Activated B cell treated with CpG ODN at 0.5 μM for 24 hours (primary cell): Measurements from ENCODE around the gene COLEC11. TPM values are rescaled to one million over a fixed set of nuclear protein-coding genes. Genes with fewer than 3 reads are reported as not detected.
"Not testable (repeated sequence)": the region's sequence is repeated elsewhere in the genome, so short reads cannot be mapped to it uniquely, and the experiment has no call there.

Experiments
- ATAC-seq: fragments of 200-7000 bp; cut with Tn5 transposase; one replicate; pipeline ENCODE4 v1.10.0; 2021; ENCODE audit warnings: low read depth, mild to moderate bottlenecking, moderate library complexity
- CTCF ChIA-PET: fragments of 350-600 bp; sonication (Branson Sonifier 250); formaldehyde crosslinking; loops from one replicate; lab custom pipeline; 2021; ENCODE audit warnings: antibody characterized with exemption; lab: Charles Lee
- POLR2A ChIA-PET: fragments of 350-600 bp; sonication (Branson Sonifier 250); formaldehyde crosslinking; loops from one replicate; lab custom pipeline; 2021; ENCODE audit warnings: antibody characterized with exemption; lab: Charles Lee
- DNase-seq: peaks from one replicate; pipeline ENCODE4 v3.0.0; 2022
- H3K27ac Mint-ChIP-seq: one replicate; pipeline ENCODE4 v1.8.0; 2020; ENCODE audit warnings: mixed read lengths
- H3K27me3 Mint-ChIP-seq: one replicate; pipeline ENCODE4 v1.8.0; 2021; ENCODE audit warnings: mixed read lengths
- H3K36me3 Mint-ChIP-seq: one replicate; pipeline ENCODE4 v1.8.0; 2021; ENCODE audit warnings: low read depth, mixed read lengths
- H3K4me1 Mint-ChIP-seq: one replicate; pipeline ENCODE4 v1.8.0; 2021; ENCODE audit warnings: mixed read lengths
- H3K4me3 Mint-ChIP-seq: one replicate; pipeline ENCODE4 v1.8.0; 2020; ENCODE audit warnings: mild to moderate bottlenecking, mixed read lengths
- H3K9me3 Mint-ChIP-seq: one replicate; pipeline ENCODE4 v1.8.0; 2020; ENCODE audit warnings: mixed read lengths
- intact Hi-C: fragments of 100-400 bp; cut with micrococcal nuclease; formaldehyde crosslinking; loops from one replicate; pipeline ENCODE4 v1.15.1; 2024
- total RNA-seq: library from RNA; stranded (reverse); gene quantifications from 2 replicates; pipeline ENCODE4 v1.2.3, GENCODE V29; 2022
- TF ChIP-seq, protein P1 (sequence below): fragments of 200-600 bp; IDR thresholded peaks from one replicate; pipeline ENCODE4 v1.8.0; 2022; ENCODE audit warnings: antibody characterized with exemption, mild to moderate bottlenecking

The COLEC11 gene
- total RNA-seq, 1 donor from 2014 or later = not detected

DNA sequence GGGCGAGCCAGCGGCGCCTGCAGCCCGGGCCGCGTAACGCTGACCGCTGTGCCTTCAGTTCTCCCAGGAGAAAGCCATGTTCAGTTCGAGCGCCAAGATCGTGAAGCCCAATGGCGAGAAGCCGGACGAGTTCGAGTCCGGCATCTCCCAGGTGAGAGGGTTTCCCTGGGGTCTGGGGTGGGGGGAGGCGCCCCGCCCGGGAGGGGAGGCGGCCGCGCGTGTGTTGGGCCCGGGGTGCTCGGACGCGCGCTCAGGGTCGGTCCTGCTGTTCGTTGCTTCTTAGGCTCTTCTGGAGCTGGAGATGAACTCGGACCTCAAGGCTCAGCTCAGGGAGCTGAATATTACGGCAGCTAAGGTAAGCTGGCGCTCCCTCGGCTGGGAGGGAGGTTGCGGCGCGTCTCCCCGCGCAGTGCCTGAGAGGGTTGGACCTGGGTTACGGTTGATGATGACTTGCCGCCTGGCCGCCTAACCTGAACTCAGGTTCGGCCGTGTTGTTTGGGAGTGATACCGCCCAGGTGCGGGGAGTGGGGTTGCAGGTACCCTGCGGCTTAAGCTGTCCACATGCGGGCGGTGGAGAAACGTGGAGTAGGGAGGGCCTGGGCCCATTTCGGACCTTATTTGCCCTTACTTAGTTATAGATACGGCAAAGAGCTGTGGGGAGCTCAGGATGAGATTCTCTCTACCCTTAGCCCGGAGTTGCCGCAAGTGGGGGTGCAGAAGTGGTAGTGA, 19.2 kb upstream of the COLEC11 start:
- ChIA-PET CTCF (interaction anchor here (1.3 kb wide), 1 partner anchor 17 kb away, joined by 3 read pairs; no protein-coding TSS in a partner anchor), POLR2A (interaction anchor here (0.6 to 5.4 kb wide), 12 partner anchors 9 to 198 kb away, joined by 3 to 128 read pairs (median 6); partner anchors contain the start of genes ADI1, EIPR1 and RNASEH1)
- Mint-ChIP-seq H3K4me3 (peak overlapping the region; percentile 91), H3K9me3 (no peaks in the 10 kb centered on the region), H3K27ac (peak overlapping the region; percentile 91), H3K4me1 (peaks cover 45% of the 10 kb centered on the region), H3K36me3 (peaks cover 54% of the 10 kb centered on the region), H3K27me3 (no peaks in the 10 kb centered on the region)
- DNase-seq (no peak), ATAC-seq (peak; percentile 43)
- intact Hi-C loops = loop anchor here (1.0 kb wide), 5 partner anchors 12 to 198 kb away; partner anchors contain the start of genes ADI1, EIPR1 and RNASEH1
- TF ChIP-seq, protein P1, sequence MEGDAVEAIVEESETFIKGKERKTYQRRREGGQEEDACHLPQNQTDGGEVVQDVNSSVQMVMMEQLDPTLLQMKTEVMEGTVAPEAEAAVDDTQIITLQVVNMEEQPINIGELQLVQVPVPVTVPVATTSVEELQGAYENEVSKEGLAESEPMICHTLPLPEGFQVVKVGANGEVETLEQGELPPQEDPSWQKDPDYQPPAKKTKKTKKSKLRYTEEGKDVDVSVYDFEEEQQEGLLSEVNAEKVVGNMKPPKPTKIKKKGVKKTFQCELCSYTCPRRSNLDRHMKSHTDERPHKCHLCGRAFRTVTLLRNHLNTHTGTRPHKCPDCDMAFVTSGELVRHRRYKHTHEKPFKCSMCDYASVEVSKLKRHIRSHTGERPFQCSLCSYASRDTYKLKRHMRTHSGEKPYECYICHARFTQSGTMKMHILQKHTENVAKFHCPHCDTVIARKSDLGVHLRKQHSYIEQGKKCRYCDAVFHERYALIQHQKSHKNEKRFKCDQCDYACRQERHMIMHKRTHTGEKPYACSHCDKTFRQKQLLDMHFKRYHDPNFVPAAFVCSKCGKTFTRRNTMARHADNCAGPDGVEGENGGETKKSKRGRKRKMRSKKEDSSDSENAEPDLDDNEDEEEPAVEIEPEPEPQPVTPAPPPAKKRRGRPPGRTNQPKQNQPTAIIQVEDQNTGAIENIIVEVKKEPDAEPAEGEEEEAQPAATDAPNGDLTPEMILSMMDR = no peak

DNA sequence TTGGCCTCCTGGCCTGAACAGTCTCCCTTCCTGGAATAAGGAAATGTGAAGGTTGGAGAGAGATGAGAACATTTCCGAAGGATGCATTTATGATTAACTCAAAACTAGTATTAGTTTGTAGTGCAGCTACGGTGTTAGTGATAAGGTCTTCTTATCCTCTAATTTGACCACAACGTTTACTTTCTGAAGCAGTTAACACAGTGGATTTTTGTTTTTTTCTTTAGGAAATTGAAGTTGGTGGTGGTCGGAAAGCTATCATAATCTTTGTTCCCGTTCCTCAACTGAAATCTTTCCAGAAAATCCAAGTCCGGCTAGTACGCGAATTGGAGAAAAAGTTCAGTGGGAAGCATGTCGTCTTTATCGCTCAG, 18.7 kb upstream of the COLEC11 start:
- Mint-ChIP-seq H3K4me1 (peaks cover 45% of the 10 kb centered on the region), H3K4me3 (peak overlapping the region; percentile 91), H3K36me3 (peaks cover 60% of the 10 kb centered on the region), H3K27ac (peak overlapping the region; percentile 91)
- ChIA-PET CTCF (interaction anchor here (1.3 kb wide), 1 partner anchor 18 kb away, joined by 3 read pairs; no protein-coding TSS in a partner anchor), POLR2A (interaction anchor here (0.6 to 5.4 kb wide), 10 partner anchors 8 to 198 kb away, joined by 3 to 128 read pairs (median 7); partner anchors contain the start of genes ADI1, EIPR1 and RNASEH1)
- intact Hi-C loops, H3K27me3 Mint-ChIP-seq, ATAC-seq, DNase-seq, H3K9me3 Mint-ChIP-seq: not testable (repeated sequence)

DNA sequence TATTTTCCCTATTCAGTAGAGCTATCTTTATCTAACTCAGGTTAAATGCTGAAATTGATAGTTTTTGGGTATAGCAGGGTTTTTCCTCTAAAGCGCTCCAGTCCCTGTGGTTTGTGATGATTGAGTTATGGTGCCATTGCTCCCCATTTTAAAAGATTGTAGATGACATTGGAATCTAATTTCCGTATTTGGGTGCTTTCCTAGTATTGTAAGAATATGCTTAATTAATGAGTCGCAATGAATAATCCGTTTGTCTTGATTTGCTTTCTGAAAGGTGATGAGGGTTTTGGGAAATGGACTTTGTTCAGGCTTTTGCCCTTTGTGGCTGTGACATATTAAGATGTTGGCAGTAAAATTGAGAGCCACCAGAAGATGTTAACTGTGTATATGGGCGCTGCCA, 15.9 kb upstream of the COLEC11 start:
- H3K4me1 Mint-ChIP-seq = peaks cover 45% of the 10 kb centered on the region
- no peaks in the 10 kb centered on the region for H3K9me3 Mint-ChIP-seq
- ChIA-PET POLR2A (interaction anchor here (0.8 to 1.9 kb wide), 2 partner anchors 15 to 21 kb away, joined by 5 to 6 read pairs; partner anchors contain the start of gene RNASEH1), CTCF (no interaction called here)
- TF ChIP-seq, protein P1 = no peak
- DNase-seq = no peak
- ATAC-seq = no peak
- peaks cover 84% of the 10 kb centered on the region for H3K36me3 Mint-ChIP-seq
- intact Hi-C loops = no loop called here
- H3K4me3 Mint-ChIP-seq = peak overlapping the region; percentile 19
- no peak overlapping the region for H3K27ac Mint-ChIP-seq
- H3K27me3 Mint-ChIP-seq = no peaks in the 10 kb centered on the region

DNA sequence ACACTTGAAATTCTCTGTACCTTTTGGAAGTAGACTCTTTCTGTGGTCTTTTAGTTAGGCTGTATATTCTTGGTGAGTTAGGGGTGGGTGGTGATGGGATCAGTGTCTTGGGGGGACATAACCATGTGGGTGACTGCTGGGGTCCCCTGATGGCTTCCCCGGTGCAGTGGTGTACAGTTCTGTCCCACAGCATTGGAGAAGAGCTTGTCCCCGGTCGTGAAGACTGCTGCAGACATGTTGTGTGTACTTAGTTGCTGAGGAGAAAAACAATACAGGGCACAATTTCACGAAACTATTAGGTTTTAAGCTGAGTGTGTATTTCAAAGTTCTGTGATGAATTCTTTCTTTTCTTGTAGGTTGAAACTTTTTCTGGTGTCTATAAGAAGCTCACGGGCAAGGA, 14.5 kb upstream of the COLEC11 start:
- TF ChIP-seq, protein P1 = no peak
- CTCF ChIA-PET = no interaction called here

DNA sequence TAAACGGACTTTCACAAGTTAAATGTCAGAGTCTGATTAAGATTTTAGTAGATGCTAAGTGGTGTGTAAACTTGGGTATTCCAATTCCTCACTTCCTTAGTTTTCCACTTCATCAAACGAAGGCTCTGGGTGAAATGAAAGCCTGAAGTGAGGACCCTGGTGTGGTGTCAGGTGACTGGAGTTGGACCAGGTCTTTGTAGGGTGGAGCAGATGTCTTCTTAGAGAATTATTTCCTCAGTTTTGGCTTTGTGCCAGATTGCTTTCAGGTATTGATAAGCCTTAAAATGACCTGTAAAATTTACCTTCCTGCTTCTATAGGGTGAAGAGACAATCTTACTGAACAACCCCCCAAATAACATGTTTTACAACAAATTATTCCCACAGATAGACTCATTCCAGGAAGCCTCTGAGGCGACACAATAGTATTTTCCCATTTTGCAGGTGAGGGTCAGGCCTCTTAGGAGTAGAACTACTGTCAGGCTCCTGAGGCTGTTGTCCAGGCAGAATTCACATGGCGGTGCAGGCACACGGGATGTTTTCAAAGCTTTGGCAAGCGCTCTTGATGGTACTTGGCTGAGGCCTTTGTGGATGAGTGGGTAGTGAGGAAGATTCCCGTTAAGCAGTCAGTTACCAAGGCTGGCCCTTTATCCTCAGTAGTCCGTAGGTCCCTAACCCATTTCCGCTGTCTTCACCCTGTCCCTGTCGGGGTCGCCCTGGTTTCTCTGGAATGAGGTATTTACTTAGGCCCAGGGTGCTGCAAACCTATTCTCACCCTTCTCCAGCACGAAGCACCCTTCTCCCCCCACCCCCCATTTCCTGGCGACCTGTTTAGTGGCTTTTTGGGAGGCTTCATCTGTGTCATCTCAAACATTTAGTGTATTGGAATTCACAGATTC, 13.3 kb upstream of the COLEC11 start:
- POLR2A ChIA-PET = interaction anchor here (1.8 kb wide), 1 partner anchor 23 kb away, joined by 8 read pairs; the partner anchor contains the start of gene RNASEH1
- peaks cover 85% of the 10 kb centered on the region for H3K36me3 Mint-ChIP-seq
- CTCF ChIA-PET = no interaction called here

More for the DNA sequence above, 14.5 kb upstream of the COLEC11 start:
- no peak overlapping the region for H3K4me3 Mint-ChIP-seq
- no peak overlapping the region for H3K27ac Mint-ChIP-seq
- POLR2A ChIA-PET = interaction anchor here (1.8 to 1.9 kb wide), 2 partner anchors 17 to 22 kb away, joined by 5 to 8 read pairs; partner anchors contain the start of gene RNASEH1
- peaks cover 92% of the 10 kb centered on the region for H3K36me3 Mint-ChIP-seq
- H3K4me1 Mint-ChIP-seq = peaks cover 38% of the 10 kb centered on the region
- no peak for DNase-seq
- no peak for ATAC-seq
- H3K27me3 Mint-ChIP-seq = no peaks in the 10 kb centered on the region
- H3K9me3 Mint-ChIP-seq = no peaks in the 10 kb centered on the region
- intact Hi-C loops = no loop called here

More for the DNA sequence above, 13.3 kb upstream of the COLEC11 start:
- Mint-ChIP-seq H3K27me3 (no peaks in the 10 kb centered on the region), H3K4me1 (peaks cover 28% of the 10 kb centered on the region), H3K4me3 (no peak overlapping the region), H3K27ac (no peak overlapping the region), H3K9me3 (no peaks in the 10 kb centered on the region)
- DNase-seq (no peak), ATAC-seq (no peak)
- TF ChIP-seq, protein P1 = no peak
- intact Hi-C loops = no loop called here
